ENCODE data around the gene PCED1B.
"Not testable (repeated sequence)": the region's sequence is repeated elsewhere in the genome, so short reads cannot be mapped to it uniquely, and the experiment has no call there.

The PCED1B gene

DNA sequence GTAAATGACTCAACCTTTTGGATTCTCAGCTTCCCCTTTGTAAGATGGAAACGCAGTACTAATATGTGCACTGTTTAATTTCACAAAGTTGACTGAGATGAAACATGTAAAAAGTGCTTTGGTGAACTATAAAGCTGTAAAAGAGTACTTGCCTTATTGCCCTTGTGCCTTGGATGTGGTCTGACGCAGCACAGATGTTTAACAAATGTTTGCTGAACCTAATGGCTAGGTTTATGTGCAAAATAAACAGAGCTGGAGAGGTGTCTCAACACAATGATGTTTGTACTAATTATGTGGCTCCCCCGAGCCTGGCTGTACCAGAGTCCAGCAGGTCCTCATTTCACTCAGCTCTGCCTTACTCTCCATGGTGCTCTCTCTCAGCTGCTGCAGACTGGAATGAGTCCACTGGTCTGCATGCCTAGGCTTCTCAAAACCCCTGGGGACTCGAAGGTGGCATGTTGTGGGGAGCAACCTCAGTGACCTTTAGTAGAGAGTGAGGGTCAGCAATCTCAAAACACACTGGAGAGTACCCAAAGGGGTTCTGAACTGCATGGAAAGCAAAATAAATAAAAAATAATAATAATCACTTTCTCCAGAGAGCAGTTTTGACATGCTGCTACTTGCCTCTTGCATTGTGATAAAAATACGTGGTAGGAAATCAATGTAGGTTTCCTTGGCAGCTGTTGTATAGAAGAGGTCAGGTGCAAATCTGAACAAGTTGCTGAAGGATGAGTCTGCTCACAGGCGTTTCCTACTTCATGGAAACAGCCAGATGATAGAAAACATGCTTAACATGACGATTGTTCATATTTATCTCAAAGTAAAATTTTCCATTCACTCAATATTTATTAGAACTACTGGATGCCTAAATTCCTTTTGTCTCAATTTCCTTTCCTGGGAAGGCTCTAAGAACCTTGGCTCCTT is 8.9 kb downstream of the PCED1B start:
- DNase-seq (ENCODE audit: low read depth): no peak

- no peak for DNase-seq (ENCODE audit: low read depth)
Observed at GRCh38 chr12:47091009-47091408, 11.6 kb downstream of the PCED1B start.

- DNase-seq (ENCODE audit: low read depth): no peak
Observed at GRCh38 chr12:47094804-47095203, 15.4 kb downstream of the PCED1B start.

DNA sequence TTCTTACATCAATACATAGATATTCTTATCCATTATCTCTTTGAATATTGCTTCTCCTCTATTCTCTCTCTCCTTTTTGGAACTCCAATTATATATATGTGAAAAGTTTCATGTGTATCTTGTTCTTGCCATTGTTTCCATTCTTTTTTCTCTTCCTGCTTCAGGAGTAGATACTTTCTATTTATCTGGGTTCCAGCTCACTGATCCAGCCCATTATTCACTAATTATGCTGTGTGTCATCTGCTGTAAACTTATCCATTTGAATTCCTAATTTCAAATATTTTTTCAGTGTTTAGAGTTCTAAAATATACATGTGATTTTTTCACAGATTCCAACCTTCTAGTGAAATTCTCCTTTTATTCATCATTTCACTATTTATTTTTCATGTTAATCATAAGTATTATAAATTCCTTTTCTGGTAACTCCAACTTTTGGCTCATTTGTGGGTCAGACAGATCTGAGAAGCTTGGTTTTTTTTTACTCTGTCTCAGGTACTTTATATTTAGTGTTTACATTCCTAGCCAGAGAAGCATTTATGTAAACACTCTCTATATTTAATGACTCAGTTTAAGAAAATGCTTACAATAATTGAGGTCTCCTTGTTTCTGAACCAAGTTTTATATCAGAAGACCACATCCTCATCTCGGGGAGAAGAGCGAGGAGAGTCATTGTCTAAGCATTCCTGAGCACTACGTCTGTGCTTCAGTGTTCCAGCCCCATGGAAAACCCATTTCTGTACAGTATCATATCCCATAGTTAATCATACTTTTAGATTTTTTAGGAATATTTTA is 16.2 kb downstream of the PCED1B start:
- DNase-seq (ENCODE audit: low read depth): no peak

DNA sequence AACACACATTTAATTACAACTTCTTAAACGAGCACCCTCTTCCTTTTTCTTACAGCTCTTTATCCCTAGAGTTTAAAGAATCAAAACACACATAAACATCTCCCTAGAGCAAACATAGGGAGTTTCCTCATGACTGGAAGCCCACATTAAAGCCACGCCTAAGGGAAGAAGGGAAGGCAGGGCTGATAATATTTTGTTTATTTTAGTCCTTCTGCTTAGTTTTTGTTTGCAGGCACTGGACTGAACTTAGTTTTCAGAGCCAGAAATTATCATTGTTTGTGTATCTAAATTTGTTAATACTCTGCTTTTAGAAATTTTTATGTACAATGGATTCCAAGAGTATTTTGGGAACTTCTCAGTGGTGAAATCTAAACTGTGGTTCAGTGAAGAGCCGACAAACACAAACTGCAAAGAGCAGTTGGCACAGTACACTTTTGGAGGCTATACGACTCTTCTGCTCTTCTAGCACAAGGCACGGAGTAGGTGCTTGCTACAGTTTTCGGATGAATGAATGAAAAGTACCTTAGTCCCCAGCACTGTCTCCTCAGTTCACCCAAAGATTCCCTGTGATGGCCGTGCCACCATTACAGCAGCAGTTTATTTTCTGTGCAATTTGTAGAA is 18.0 kb downstream of the PCED1B start:
- DNase-seq (ENCODE audit: low read depth): no peak

DNA sequence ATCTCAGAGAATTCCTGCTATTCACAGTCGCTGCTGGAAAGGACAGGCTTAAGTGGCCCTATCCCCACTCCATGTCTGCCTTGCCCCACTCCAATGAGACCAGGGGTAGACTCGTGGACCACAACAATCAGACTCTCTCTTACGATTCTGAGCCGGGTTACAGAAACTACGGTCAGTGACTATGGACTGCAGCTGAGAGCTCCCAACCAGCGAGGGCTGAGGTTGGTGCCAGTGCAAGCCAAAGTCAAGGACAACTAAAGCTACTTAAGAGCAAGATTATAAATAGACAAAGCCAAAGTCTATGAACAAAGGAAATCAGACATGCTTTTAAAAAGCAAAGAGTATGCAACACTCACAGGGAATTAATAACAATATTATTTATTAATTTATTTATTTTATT is 18.7 kb downstream of the PCED1B start:
- no peak for DNase-seq (ENCODE audit: low read depth)

- no peak for DNase-seq (ENCODE audit: low read depth)
Observed at GRCh38 chr12:47099610-47100009, 20.2 kb downstream of the PCED1B start.

DNA sequence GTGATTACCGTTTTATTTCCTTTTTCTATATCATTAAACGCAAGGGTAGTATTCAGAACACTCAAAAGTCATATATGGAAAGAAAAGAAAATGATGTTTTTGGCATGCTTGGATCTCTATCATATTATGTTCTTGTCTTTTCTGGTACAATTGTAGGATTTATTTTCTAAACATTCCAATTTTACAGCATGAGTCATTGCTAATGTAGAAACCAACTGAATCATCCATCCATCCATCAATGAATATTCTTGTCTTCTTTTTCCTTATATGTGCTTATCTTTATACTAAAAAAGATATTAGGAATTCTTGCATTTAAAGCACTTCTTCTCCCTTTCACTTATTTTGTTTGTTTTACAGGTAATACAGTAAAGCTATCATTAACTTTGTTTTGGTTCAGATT is 20.7 kb downstream of the PCED1B start:
- DNase-seq (ENCODE audit: low read depth): no peak

DNA sequence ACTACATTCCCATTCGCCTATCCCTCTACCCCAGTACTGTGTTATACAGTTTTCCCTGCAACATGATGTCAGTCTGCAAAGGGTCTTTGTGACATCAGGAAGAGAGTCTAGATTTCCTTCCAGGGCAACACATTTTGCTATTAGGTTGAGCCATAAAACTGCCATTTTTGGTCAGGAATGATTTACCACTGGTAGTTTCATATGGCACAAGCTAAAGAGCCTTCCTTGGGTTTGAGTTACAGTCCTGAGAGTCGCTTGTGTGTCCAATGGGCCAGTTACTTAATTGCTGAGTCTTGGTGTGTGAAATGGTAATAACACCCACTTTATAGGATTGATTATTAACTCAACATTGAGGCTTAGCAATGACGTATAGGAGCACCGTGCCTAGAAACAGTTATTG is 23.0 kb downstream of the PCED1B start:
- no peak for DNase-seq (ENCODE audit: low read depth)

DNA sequence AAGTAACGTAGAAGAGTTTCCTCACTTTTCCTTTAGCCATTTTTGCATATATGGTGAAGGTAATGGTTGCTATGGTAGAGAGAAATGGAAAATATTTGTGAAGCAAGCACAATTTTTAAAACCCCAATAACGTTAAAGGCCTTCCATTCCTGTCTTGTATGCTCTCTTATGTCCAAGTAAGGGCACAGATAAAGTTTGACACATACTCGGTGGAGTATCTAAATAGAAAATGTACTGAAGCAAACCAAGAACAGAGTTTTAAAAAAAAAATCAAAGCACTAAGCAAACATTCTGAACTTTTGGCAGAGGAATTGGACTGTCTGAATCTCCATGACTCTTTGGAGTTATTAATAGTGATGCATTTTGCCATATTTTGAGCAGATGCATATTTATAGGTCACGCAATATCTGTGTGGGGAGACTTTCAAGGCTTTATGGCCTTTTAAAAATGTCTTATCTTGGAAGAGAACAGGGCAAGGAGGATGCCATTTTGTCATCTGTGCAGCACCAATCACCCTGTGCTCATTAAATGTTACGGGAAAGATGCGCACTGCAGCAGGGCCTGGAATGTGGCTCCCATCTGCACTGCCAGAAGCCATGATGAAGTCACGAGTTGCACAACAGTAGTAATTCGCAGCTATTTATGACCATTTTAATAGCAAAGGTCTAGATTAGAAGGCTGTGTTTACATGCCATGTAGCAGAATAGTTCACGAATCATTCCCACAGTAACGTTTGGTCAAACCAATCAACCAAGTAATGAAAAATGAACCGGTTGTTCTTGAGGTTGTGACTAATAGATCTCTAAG is 23.6 kb downstream of the PCED1B start:
- DNase-seq (ENCODE audit: low read depth): no peak

- no peak for DNase-seq (ENCODE audit: low read depth)
Observed at GRCh38 chr12:47105914-47106674, 26.7 kb downstream of the PCED1B start.

- DNase-seq (ENCODE audit: low read depth): no peak
Observed at GRCh38 chr12:47107446-47107845, 28.0 kb downstream of the PCED1B start.

GRCh38 chr12:47107926-47108325 is 28.5 kb downstream of the PCED1B start:
- no peak for DNase-seq (ENCODE audit: low read depth)

DNA sequence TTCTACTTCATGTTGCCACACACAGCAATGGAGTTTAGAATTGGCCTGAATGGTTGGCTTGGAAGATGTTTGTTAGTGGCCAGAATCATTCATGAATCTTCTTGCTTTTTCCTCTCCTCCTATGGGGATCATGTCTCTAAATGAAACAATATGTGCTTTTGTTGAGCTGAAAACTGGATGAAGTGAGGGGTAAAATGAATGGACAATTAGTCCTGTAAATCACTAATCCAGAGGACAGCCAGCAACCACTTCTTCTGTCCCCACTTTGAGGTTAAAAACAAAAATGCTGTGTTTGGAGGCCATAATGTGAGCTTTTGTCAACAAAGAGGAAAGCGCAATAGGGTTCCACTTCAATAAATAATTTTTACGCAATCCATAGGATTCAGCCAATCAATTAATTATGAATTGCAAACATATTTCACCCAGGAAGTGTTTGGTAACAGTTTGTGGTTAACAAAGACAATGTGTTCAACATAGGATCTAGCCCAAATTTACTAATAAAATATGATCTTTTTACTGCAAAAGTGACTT is 30.7 kb downstream of the PCED1B start:
- no peak for DNase-seq (ENCODE audit: low read depth)

- no peak for DNase-seq (ENCODE audit: low read depth)
Observed at GRCh38 chr12:47110718-47111391, 31.4 kb downstream of the PCED1B start.

- no peak for DNase-seq (ENCODE audit: low read depth)
Observed at GRCh38 chr12:47111392-47111778, 32.0 kb downstream of the PCED1B start.

- DNase-seq (ENCODE audit: low read depth): no peak
Observed at GRCh38 chr12:47111854-47112253, 32.4 kb downstream of the PCED1B start.

DNA sequence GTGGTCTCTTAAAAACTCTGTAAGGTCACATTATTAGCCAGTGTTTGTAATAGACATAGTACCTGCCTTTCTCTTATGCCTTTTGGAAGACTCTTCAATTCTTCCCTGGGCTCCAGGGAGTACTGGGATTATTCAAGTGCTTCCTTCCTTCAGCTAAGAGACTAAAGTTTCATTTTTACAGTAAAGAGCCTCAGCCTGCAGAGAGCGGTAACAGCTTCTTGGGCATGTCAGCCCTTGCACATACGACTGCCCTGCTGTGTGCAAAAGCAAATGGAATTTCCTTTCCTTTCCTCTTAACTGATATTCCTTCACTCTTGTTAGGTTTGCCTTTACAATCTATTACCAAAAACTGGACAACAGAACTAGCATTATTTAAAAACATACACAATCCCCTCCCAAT is 33.3 kb downstream of the PCED1B start:
- DNase-seq (ENCODE audit: low read depth): no peak

GRCh38 chr12:47114481-47114892 is 35.1 kb downstream of the PCED1B start:
- DNase-seq (ENCODE audit: low read depth): no peak

- not testable (repeated sequence) for DNase-seq (ENCODE audit: low read depth)
Observed at GRCh38 chr12:47117305-47117704, 37.9 kb downstream of the PCED1B start.

All from activated T-cell treated with anti-CD3 and anti-CD28 coated beads for 1 hour (primary cell).